A549 (cell line): Measurements from ENCODE around the gene SNCAIP. TPM values are rescaled to one million over a fixed set of nuclear protein-coding genes. Genes with fewer than 3 reads are reported as not detected.

Experiments
- ATAC-seq, 2 experiments: fragments of 200-7000 bp in 1 of 2; fragments of >200 bp in 1 of 2; cut with Nextera tagmentation in 1 of 2; cut with Tn5 transposase in 1 of 2; 3 replicates each; pipeline versions ENCODE4 v1.8.0 to v1.9.1; 2018 to 2020; ENCODE audit warnings: mild to moderate bottlenecking in 1 of 2, moderate library complexity in 1 of 2
- CTCF ChIA-PET: fragments of 300-600 bp; sonication (Branson Sonifier 250); formaldehyde crosslinking; extraction: SDS; loops from one replicate; lab custom pipeline; 2021; ENCODE audit warnings: antibody characterized with exemption, inconsistent platforms; lab: Yijun Ruan, JAX
- POLR2A ChIA-PET: fragments of 350-600 bp; formaldehyde crosslinking; extraction: SDS; loops from one replicate; lab custom pipeline; 2021; ENCODE audit warnings: antibody characterized with exemption, inconsistent platforms; lab: Yijun Ruan, JAX
- DNase-seq, 2 experiments: peaks; one replicate each; pipeline versions ENCODE4 v3.0.0 to v3.0.0-alpha.2; 2011 to 2016; ENCODE audit warnings: low read depth in 1 of 2, low spot score in 1 of 2
- FAIRE-seq: peaks from 2 replicates; lab custom pipeline; 2011; peaks lifted over from hg19 to GRCh38; lab: Jason Lieb, UNC
- H3K27ac ChIP-seq, 2 experiments: fragments of >200 bp; sonication (Bioruptor Twin); formaldehyde crosslinking; 3 replicates each; pipeline ENCODE4 v1.5.1; 2016 to 2017
- H3K4me1 ChIP-seq: fragments of >200 bp; sonication (Bioruptor Twin); formaldehyde crosslinking; 3 replicates; pipeline ENCODE4 v1.6.1; 2016
- H3K4me2 ChIP-seq: fragments of >200 bp; sonication (Bioruptor Twin); formaldehyde crosslinking; 3 replicates; pipeline ENCODE4 v1.6.1; 2016
- H3K4me3 ChIP-seq: fragments of >200 bp; sonication (Bioruptor Twin); formaldehyde crosslinking; 3 replicates; pipeline ENCODE4 v1.5.1; 2016
- H3K9me3 ChIP-seq: fragments of >200 bp; sonication (Bioruptor Twin); formaldehyde crosslinking; 3 replicates; pipeline ENCODE4 v1.6.1; 2016
- CBX2 ChIP-seq: fragments of 200-600 bp; sonication (generic); IDR thresholded peaks from 2 replicates; pipeline ENCODE4 v1.6.1; 2016; ENCODE audit warnings: low read depth, mild to moderate bottlenecking, borderline replicate concordance
- CBX8 ChIP-seq: fragments of 200-600 bp; sonication (generic); IDR thresholded peaks from 2 replicates; pipeline ENCODE4 v1.6.1; 2016
- CEBPB ChIP-seq, 2 experiments: fragments of >200 bp in 1 of 2; sonication (Bioruptor Twin) in 1 of 2; formaldehyde crosslinking in 1 of 2; IDR thresholded peaks; 2 replicates each; pipeline ENCODE4 v1.6.1; 2012 to 2016
- CTCF ChIP-seq: fragments of >200 bp; sonication (Bioruptor Twin); formaldehyde crosslinking; IDR thresholded peaks from 3 replicates; pipeline ENCODE4 v1.5.1; 2016
- EHF ChIP-seq: fragments of 250-450 bp; sonication (Bioruptor Pico); IDR thresholded peaks from 2 replicates; pipeline ENCODE4 v1.5.0; 2020; ENCODE audit warnings: mild to moderate bottlenecking
- EP300 ChIP-seq, 2 experiments: fragments of >200 bp; sonication (Bioruptor Twin); formaldehyde crosslinking; IDR thresholded peaks; 2 replicates in 1 of 2; 3 replicates in 1 of 2; pipeline ENCODE4 v1.6.1; 2016 to 2017
- GATA3 ChIP-seq: IDR thresholded peaks from 2 replicates; pipeline ENCODE4 v1.6.1; 2012; ENCODE audit warnings: borderline replicate concordance
- HMGXB4 ChIP-seq: fragments of 250-450 bp; sonication (Bioruptor Pico); IDR thresholded peaks from 2 replicates; pipeline ENCODE4 v1.5.0; 2021; ENCODE audit warnings: mild to moderate bottlenecking, moderate library complexity, borderline replicate concordance
- HOXB13 ChIP-seq: fragments of 250-450 bp; sonication (Bioruptor Pico); IDR thresholded peaks from 2 replicates; pipeline ENCODE4 v1.5.0; 2020; ENCODE audit warnings: low read depth, mild to moderate bottlenecking, moderate library complexity
- HOXB5 ChIP-seq: fragments of 250-450 bp; sonication (Bioruptor Pico); IDR thresholded peaks from 2 replicates; pipeline ENCODE4 v1.5.0; 2020; ENCODE audit warnings: mild to moderate bottlenecking, moderate library complexity
- MAX ChIP-seq: IDR thresholded peaks from 2 replicates; pipeline ENCODE4 v1.6.1; 2012
- MYC ChIP-seq: IDR thresholded peaks from 2 replicates; pipeline ENCODE4 v1.6.1; 2012; ENCODE audit warnings: mild to moderate bottlenecking, inconsistent platforms, low read length, improper control_type of control experiment, borderline replicate concordance
- NR3C1 ChIP-seq: fragments of >200 bp; sonication (Bioruptor Twin); formaldehyde crosslinking; IDR thresholded peaks from 3 replicates; pipeline ENCODE4 v1.6.1; 2017
- PBX3 ChIP-seq: IDR thresholded peaks from 2 replicates; pipeline ENCODE4 v1.6.1; 2012
- PHF8 ChIP-seq: fragments of 200-600 bp; sonication (generic); IDR thresholded peaks from 2 replicates; pipeline ENCODE4 v1.6.1; 2016; ENCODE audit warnings: low read depth, mild to moderate bottlenecking, antibody characterized with exemption, moderate library complexity, borderline replicate concordance
- POLR2AphosphoS2 ChIP-seq: conservative IDR thresholded peaks from 2 replicates; pipeline ENCODE4 v1.6.1; 2012; ENCODE audit warnings: low read length, improper control_type of control experiment, inconsistent platforms
- RAD21 ChIP-seq, 2 experiments: fragments of >200 bp in 1 of 2; sonication (Bioruptor Twin) in 1 of 2; formaldehyde crosslinking in 1 of 2; IDR thresholded peaks in 1 of 2; conservative IDR thresholded peaks in 1 of 2; 2 replicates in 1 of 2; 3 replicates in 1 of 2; pipeline ENCODE4 v1.6.1; 2012 to 2018; ENCODE audit warnings: inconsistent platforms in 1 of 2
- RARB ChIP-seq: fragments of 250-450 bp; sonication (Bioruptor Pico); IDR thresholded peaks from 2 replicates; pipeline ENCODE4 v1.8.0; 2021; ENCODE audit warnings: mild to moderate bottlenecking, moderate library complexity
- RCOR1 ChIP-seq: fragments of 150-350 bp; IDR thresholded peaks from 2 replicates; pipeline ENCODE4 v1.6.1; 2014; ENCODE audit warnings: antibody characterized with exemption, low read length, low read depth
- SREBF2 ChIP-seq: fragments of 450-650 bp; IDR thresholded peaks from 2 replicates; pipeline ENCODE4 v1.6.1; 2014; ENCODE audit warnings: mild to moderate bottlenecking, moderate library complexity
- TFCP2L1 ChIP-seq: fragments of 250-450 bp; sonication (Bioruptor Pico); IDR thresholded peaks from 2 replicates; pipeline ENCODE4 v1.5.0; 2021; ENCODE audit warnings: mild to moderate bottlenecking
- ZSCAN20 ChIP-seq: fragments of 250-450 bp; sonication (Bioruptor Pico); IDR thresholded peaks from 2 replicates; pipeline ENCODE4 v1.8.0; 2022; ENCODE audit warnings: mild to moderate bottlenecking, moderate library complexity
- WGBS: methylation state at CpG from one replicate; pipeline ENCODE4 v1.1.6; 2017; ENCODE audit errors: missing lambda C conversion rate; 5-methylcytosine and 5-hydroxymethylcytosine counted together
- polyA plus RNA-seq, 4 experiments: library from polyadenylated mRNA; depleted of rRNA in 3 of 4; stranded (reverse); fragments of >200 nt; fragmentation: RNase III in 1 of 4; extraction: RNeasy Plus Mini Kit Qiagen cat#74134 plus additional on column Dnase treatment in 1 of 4; gene quantifications; 2 replicates in 3 of 4; 3 replicates in 1 of 4; pipeline ENCODE4 v1.2.3, GENCODE V29; 2011 to 2017

Gene SNCAIP
- polyA plus RNA-seq, 2 of the 4 experiments (the other 2 are of a cell fraction), result 0.03 to 0.04 TPM

GRCh38 chr5:122391621-122392020 is 79.6 kb downstream of the SNCAIP start:
- TF ChIP-seq CBX2, result no peak
- no peak for TF ChIP-seq CBX8
- no peak for TF ChIP-seq PHF8
- no peak for TF ChIP-seq EHF
- TF ChIP-seq, all 56 proteins: peak for 0
- Histone ChIP-seq H3K27ac (no peak overlapping the region), H3K4me1 (no peaks in the 10 kb centered on the region), H3K4me3 (no peak overlapping the region), H3K4me2 (no peak overlapping the region), H3K9me3 (no peaks in the 10 kb centered on the region)
- CTCF ChIA-PET, result no interaction called here
- POLR2A ChIA-PET, result no interaction called here
- no peak for FAIRE-seq
- WGBS, result 41% methylated on average over 3 of the region's 3 CpGs
- no peak for DNase-seq
- no peak for ATAC-seq

- no peak for DNase-seq
- H3K9me3 ChIP-seq, result no peaks in the 10 kb centered on the region
- 39% methylated on average over 2 of the region's 2 CpGs for WGBS
- CTCF ChIA-PET, result no interaction called here
- no peak overlapping the region for H3K4me2 ChIP-seq
- no peak for ATAC-seq
- FAIRE-seq, result no peak
- POLR2A ChIA-PET, result no interaction called here
- no peak overlapping the region for H3K4me3 ChIP-seq
- TF ChIP-seq CBX2 (no peak), CTCF (no peak), RCOR1 (no peak), HMGXB4 (CRISPR knock-in tag) (no peak), PBX3 (no peak), POLR2AphosphoS2 (no peak), EHF (no peak), ZSCAN20 (CRISPR knock-in tag) (no peak), TFCP2L1 (CRISPR knock-in tag) (no peak), MYC (no peak), RARB (no peak), HOXB5 (CRISPR knock-in tag) (no peak), GATA3 (no peak), MAX (no peak), CBX8 (no peak), RAD21 (conservative IDR thresholded peaks at IDR 0.05 in 1 of 2, IDR thresholded peaks at IDR 0.05 in 1 of 2) (no peak), SREBF2 (no peak), HOXB13 (no peak)
- H3K4me1 ChIP-seq, result no peaks in the 10 kb centered on the region
- no peak overlapping the region for H3K27ac ChIP-seq
Observed at GRCh38 chr5:122392224-122392623, 80.2 kb downstream of the SNCAIP start.

- no peaks in the 10 kb centered on the region for H3K4me1 ChIP-seq
- ChIA-PET CTCF (no interaction called here), POLR2A (no interaction called here)
- DNase-seq (no peak), FAIRE-seq (no peak), ATAC-seq (no peak)
- no peak overlapping the region for H3K27ac ChIP-seq
- H3K9me3 ChIP-seq, result no peaks in the 10 kb centered on the region
- WGBS, result 6% methylated on average over 2 of the region's 2 CpGs
- no peak overlapping the region for H3K4me2 ChIP-seq
- no peak overlapping the region for H3K4me3 ChIP-seq
- TF ChIP-seq NR3C1 (no peak), POLR2AphosphoS2 (no peak), CEBPB (IDR thresholded peaks at IDR 0.05) (peak in 1 of 2 experiments; percentile 14; a peak in 2 of 4 replicates), EP300 (IDR thresholded peaks at IDR 0.05) (no peak)
Observed at GRCh38 chr5:122392824-122393223, 80.8 kb downstream of the SNCAIP start.
